HG03097 (cell line): ENCODE results near the gene FBLN5.
"Not testable (repeated sequence)": the region's sequence is repeated elsewhere in the genome, so short reads cannot be mapped to it uniquely, and the experiment has no call there.

Experiments
- ATAC-seq: cut with Tn5 transposase; IDR thresholded peaks from one replicate; pipeline ENCODE4 v1.9.1; 2021; ENCODE audit not compliant: unreplicated experiment, low FRiP score

Gene FBLN5

DNA sequence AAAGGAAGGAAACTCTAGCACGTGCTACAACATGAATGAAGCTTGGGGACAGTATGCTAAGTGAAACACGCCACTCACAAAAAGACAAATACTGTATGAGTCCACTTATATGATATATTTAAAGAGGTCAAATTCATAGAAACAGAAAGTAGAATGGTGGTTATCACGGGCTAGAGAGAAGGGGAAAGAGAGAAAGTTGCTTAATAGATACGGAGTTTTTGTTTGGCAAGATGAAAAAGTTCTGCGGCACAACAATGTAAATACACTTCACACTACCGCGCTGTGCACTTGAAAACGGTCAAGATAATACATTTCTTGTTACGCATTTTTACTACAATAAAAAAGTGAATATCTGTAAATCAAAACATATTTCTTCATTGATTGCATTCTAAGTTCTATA lies 37.3 kb downstream of the FBLN5 start:
- no peak for ATAC-seq

DNA sequence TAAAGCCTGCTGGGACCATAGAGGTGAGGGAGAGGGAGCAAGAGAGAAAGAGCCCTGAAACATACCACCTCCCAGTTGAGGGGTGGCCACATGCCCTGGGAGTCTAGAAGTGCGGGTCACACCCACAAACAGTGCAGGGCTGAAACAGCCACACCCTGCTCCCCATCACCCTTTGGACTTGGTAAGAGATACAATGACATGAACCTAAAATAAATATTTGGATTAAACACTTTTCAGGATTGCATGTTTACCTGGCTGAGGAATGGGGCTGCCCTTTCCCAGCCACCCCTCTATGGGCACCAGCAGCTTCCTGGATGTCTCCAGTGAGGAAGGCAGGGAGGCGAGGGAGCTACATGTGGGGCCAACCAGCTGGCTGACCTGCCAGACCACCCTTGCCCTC lies 41.1 kb downstream of the FBLN5 start:
- no peak for ATAC-seq

DNA sequence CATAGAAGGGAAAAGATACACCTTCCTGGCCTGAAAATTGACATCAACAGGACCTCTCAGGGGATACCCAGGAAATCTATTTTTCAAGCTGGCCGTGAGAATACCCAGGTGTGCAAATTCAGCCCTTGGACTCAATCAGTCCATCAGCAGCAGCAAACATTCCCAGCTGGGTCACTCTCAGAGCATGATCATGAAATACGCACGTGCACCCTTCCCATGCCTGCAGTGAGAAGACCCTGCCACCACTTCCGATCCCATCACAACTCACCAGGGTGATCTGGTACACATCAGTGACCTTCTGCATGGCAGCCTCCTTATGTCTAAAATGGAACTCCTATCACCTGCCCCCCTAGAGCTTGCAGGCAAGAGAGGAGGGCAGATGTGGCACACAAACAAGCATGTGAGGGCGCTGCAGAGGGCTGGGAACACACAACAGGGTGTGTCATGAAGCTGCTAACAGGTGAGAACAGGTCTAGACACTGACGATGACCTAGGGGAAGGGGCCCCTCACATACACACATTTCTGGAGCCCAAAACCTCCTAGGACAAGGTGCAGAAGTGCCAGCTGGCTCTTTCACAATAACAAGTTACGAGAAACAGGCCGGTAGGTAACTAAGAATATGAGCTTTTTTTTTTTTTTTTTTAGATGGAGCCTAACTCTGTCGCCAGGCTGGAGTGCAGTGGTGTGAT lies 42.4 kb downstream of the FBLN5 start:
- ATAC-seq: no peak

DNA sequence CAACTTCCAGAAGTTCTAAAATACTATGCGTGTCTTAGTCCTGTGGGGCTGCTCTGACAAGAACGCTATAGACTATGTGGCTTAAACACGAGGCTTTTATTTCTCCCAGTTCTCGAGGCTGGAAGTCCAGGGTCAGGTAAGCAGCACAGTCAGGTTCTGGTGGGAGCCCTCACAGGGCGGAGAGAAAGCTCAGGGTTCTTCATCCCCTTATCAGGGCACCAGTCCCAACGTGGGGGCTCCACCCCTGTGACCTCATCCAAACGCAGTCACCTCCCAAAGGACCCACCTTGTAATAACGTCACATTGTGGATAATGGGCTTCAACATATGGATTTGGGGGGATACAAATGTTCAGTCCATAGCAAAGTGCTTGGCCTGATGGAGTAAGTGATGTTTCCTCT lies 43.0 kb downstream of the FBLN5 start:
- ATAC-seq: no peak

DNA sequence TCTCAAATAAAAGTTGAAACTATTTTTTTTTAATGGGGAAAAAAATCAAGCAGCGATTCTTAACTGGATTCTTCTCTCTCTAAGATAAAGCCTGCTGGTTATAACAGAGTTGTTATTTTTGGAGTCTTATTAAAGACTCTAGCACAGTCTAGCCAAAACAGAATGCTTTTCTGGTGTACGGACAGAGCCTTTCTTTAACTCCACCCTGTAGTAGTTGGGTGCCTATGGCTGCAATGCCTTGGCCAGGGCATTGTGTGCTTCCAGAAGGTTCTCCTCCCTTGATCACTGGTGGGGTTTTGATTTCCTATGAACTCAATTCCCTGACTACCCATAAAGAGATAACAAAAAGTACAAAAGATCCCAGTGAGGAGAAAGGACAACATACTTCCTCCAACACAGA lies 44.4 kb downstream of the FBLN5 start:
- no peak for ATAC-seq

DNA sequence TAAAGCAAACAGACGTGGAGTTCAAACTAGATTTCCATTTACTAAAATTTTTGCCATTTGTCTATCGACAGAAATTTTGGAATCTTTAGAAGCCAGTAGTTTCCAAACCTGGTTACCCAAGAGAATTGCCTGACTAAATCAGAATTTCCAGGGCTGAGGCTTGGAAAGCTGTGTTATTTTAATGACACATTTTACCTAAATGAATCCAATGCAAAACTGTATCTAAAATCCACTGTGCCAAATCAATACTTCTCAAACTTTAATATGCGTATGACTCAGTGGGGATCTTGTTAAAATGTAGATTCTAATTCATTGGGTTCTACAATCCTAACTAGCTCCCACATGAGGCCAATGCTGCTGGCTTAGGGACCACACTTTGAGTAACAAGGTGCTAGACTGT lies 45.2 kb downstream of the FBLN5 start:
- ATAC-seq: no peak

DNA sequence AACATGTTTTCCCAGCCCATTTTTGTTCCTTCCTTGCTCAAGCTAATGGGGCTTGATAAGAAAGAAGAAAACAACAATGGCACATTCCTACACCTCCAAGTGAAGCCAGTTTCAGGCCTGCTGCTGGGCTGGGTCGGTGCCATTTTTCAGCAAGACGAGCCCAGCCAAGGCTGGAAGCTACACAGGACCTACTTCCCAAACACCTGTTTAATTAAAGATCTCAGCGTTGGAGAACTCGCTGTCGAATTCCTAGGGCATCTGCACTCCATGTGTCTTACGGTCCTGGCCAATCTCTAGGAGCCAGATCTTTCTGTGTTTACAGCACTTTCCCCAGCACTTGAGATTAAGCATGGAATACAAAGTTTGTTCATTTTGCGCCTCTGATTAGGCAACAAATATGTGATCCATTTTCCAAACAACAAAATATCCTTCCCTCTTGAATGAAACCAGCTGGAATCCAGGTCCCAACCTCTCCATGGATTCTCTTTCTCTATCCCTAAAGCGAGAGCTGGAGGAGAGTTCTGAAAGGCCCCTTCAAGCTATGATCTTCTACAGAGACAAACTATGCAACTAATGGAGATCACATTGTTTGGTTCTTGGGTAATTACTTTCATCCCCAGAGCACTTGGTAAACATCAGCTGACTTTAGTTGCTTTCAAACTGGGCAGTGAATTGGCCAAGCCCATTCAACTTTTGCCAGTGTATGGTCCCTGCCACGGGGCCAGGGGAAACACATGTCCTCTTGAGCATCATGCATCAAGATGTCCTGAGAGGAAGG lies 45.9 kb downstream of the FBLN5 start:
- no peak for ATAC-seq

DNA sequence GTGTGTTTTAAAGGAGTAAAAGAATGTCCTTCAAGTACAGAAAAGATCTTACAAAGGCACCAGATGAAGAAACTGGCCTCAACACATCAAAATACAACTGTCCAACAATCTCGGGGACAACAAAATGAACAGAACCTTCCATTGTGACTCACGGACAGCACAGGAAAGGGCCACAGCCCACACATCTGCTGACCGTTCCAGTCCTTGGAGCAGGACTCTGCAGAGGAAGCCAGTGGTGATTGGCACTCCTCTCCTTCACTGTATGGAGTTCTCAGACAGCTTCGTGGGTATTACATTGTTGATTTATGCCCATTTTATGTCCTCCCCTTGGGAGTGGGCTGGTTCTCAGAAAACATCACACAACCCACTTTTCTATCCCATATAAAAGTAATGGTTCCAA lies 47.7 kb downstream of the FBLN5 start:
- no peak for ATAC-seq

DNA sequence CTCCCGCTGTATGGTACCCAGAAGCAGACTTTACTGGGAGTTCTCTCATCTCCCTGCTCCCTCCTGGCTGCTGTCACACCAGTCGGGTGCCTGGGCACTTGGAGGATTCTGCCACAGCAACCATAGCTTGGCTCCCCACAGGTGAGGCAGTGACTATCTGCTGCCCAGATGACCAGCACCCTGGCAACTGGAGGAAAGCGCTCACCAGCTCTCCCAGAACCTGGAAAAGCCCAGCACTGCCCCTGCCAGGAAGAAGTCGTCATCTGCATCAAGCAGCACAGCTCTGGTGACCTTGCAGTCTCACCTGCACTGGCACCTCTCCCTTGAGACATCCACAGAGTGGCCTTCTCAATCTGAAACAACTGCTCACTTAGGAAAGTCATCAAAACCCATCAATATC lies 48.3 kb downstream of the FBLN5 start:
- no peak for ATAC-seq

DNA sequence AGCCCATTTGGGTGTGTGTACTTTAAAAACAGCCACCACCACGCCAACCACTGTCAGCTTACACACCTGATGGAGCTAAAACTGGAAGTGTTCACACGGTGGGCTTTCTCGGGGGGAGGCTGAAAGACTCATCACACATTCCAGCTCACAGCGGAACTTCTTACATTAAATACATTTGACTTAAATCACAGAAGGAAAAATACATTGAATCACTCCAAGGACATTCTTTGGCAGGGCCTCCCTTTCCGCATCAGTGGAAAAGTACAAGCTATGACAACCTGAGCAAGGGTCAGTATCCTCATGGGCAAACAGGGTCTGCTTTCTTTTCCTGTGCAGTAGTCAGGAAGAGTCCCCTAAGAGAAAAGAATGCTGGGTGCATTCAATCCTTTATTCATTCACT lies 49.1 kb downstream of the FBLN5 start:
- ATAC-seq: no peak

DNA sequence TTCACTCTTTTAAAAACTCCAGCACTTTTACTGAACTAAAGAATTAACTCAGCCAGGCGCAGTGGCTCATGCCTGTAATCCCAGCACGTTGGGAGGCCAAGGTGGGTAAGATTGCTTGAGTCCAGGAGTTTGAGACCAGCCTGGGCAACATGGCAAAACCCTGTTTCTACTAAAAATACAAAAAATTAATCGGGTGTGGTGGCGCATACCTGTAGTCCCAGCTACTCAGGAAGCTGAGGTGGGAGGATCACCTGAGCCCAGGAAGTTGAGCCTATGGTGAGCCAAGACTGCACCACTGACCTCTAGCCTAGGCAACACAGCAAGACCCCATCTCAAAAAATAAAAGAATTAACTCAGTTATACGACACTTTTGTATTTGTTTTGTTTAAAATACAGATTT lies 49.8 kb downstream of the FBLN5 start:
- ATAC-seq: not testable (repeated sequence)

DNA sequence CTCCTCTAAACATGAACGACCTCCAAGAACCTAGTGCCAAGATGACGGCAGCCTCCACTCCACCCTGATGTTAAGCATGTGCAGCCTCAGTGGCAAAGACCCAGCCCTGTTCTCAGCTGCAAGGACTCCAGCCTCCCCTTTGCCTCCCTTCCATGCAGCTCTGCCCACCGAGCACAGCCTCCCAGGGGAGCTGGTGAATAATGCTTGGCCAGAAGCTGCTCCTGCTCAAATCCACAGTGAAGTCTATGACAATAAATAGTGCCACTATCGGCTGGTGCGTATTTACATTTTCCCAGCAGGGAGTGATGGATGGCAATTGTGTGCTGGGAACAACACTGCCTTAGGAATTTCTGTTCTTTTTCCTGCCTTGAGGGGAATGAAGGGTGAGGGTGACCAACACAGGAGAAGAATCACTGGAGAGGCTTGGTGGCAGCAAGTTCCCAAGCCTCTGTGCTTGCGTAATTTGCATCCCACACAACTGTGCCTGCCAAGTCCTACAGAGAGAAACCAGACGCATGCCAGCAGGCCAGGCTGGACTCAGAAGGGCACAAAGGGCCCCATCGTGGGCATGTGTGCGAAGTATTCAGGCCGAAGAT lies 50.3 kb downstream of the FBLN5 start:
- no peak for ATAC-seq

DNA sequence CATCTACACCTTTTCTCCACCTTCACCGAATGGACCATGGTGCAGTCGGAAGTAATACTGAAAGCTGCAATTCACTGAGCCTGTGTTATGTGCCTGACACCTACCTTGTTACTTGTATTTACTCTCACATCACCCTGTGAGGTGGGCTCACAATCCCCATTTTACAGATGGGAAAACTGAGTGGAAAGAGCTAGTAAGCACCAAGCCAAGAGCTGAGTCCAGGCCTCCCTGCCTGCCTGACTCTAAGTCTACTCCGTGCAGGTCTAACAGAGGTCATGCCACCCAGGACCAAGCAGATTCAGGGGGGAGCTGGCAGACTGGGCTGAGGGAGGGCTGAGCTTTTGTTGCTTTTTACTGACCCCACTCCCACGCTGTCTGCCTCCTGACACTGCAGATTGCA lies 51.1 kb downstream of the FBLN5 start:
- no peak for ATAC-seq

DNA sequence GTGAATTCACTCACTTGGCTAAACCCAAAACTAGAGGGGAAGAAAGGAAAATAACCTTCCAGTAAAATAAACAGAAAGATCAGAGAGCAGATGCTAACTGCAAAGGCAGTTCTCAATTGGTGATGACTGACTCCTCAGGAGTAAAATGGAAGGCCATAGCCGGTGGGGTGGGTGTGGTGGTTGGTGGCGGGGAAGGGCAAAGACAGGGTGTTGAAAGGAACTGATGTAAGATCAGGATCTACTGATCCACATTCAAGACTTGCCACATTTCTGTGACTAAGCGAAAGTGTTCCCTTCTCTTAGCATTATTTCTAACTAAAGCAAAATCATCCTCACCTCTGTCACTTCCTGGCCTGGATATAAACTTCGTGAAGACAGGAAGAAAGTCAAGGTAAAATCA lies 53.8 kb downstream of the FBLN5 start:
- no peak for ATAC-seq

DNA sequence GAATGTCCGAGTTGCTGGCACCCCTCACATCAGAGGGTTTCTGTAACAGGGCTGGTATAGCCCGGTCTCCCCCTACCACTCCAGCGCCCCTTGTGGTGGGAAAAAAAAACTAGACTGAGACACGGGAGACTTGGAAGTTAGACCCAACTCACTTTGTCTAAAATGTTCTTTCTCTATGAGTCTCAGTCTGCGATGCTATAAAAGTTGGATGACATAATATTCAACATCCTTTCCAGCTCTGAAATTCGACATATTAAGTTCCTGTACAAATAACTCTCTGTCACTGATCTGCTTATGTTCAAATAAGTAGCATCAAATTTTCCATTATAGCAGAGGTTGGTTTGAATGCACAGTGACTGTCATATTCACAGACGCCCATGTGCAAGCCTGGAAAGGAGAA lies 54.5 kb downstream of the FBLN5 start:
- no peak for ATAC-seq

DNA sequence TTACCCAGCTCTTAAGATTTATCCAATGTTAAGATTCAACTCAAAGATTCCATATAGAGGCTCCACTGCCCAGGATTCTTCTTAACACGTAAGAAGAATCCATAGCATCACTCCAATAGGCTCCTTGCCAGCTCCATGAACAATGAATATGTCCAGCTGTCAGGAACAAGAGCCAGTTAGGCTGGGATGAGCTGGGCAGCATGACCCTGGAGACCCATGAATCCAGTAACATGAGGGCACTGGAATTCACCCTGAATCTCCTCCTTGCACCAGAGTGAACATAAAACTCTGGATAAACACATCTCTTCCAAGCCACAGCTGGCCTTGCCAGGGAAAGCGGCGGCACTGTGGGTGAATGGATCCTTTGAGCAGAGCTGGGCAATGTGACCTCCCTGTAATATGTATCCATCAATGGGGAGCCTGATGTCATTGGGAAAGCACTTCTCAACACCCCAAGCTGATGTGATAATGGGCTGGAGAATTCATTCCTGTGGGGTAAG lies 55.7 kb downstream of the FBLN5 start:
- ATAC-seq: no peak

DNA sequence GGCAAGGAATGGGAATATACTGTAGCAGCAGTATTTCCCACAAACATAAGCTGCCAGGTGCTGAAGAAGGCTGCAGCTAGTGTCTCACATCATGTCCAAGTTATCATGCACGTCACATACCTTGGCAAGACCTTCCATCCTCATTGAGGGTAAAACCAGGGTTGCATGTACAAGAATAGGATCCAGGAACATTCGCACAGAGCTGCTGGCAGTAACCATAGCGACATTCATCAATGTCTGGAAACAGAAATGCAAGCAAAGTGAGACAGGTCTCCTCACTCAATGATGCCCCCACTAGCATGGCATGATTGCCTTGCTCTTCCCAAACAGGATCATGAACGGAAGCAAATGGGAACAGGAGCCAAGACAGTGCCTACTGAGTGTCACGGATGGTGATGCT lies 56.4 kb downstream of the FBLN5 start:
- no peak for ATAC-seq

DNA sequence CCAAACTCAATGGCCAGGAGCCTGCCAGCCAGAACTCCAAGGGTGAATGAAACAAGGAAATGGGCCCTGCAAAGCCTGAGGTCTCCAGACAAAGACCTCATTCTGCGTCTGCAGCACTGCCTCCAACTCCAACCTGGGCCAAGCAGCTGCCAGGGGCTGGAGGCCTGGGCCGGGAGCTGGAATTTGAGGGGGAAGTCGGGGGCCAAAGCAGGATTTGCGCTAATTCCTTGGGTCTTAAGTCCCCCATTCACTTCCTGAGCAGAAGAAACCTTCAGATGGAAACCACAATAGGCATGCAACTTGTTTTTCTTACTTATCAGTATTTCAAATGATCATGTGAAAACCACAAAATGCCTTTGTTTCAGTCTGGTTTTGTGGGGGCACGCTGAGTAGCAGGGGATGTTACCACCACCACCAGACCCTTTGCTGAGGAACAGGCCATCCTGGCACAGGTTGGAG lies 57.2 kb downstream of the FBLN5 start:
- no peak for ATAC-seq

DNA sequence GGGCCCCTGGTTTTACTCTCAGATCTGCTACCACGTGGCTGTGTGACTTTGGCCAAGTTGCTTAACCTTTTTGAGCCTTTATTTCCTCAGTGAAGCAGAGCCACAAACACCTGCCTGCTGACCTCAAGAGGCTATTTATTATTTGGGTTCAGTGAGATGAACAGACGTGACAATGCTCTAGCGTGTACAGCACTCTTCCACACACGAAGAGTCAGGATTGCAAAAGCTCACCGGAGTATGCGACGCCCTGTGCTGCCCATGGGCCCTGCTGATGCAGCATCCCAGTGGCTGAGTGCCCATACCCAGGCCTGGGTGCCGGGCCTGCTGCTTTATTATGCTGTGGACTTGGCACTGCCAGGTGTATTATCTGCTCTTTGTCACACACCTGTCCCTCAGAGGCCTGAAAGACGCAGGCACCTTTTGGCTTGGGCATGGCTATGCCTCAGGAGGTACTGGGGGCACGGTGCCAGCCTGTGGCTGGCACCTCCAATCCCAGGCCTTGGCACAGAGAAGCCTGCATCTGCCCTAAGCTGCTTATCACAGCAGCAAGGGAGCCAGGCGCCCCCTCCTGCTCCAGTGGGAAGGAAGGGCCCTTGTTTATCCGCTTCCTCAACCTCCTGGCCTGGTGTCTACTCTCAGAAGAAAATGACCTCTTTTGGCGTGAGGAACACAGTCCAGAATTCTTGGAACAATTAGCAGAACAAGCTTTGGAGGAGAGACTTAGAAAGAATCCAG lies 57.9 kb downstream of the FBLN5 start:
- ATAC-seq: no peak

DNA sequence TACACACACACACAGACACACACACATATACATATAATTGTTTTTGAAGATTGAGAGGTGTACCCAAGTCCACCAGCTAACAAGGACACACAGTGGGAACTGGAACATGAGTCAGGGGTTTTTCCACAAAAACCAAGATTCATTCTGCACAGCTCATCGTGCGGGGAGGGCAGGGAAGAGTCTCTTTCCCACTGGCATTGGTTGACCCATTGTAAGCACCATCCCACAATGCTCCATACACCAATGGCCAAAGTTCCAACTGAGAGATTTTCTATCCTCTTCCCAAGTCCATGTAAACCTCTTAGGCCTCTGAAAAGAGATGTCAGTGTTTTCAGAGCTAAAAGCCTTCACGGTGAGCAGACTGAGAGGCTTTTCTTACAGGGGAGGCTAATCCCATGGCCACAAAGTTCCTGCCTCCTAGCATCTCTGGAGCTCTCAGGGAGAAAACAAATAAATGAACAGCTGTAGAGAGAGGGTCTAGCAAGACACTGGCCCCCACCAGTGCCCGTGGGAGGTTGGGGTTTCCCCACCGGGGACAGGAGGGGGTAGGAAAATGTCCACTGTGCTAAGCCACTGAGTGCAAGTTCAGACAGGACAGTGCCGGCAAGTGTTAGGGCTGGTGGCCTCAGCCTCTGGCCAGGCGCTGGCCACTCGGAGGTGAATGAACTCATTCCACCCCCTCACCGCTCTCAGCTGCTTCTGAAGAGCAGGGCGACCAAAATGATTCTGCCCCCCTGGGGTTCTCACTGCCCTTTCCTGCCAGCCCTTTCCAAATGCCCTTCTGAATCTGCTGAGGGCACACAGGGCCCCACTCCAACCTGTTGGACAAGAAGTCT lies 58.6 kb downstream of the FBLN5 start:
- ATAC-seq: no peak
